SK-N-SH treated with all-trans-retinoic acid at 6 μM for 48 hours (cell line): ENCODE data around the gene TUBGCP3.

ENCODE experiments used
- ATAC-seq: fragments of 200-7000 bp; cut with Tn5 transposase; 3 replicates; pipeline ENCODE4 v1.9.1; 2020; ENCODE audit warnings: mild to moderate bottlenecking, moderate library complexity
- ARNTL ChIP-seq: fragments of 450-650 bp; formaldehyde crosslinking; IDR thresholded peaks from 2 replicates; pipeline ENCODE4 v1.5.0; 2020; ENCODE audit warnings: low read depth, mild to moderate bottlenecking, moderate library complexity, borderline replicate concordance
- BACH2 ChIP-seq: fragments of 250-450 bp; sonication (Bioruptor Pico); IDR thresholded peaks from 2 replicates; pipeline ENCODE4 v1.9.0; 2021; ENCODE audit warnings: mild to moderate bottlenecking, borderline replicate concordance
- CREB5 ChIP-seq: fragments of 250-450 bp; sonication (Bioruptor Pico); IDR thresholded peaks from 2 replicates; pipeline ENCODE4 v1.5.1; 2020; ENCODE audit warnings: low read depth, mild to moderate bottlenecking, moderate library complexity
- CSDC2 ChIP-seq: fragments of 250-450 bp; sonication (Bioruptor Pico); IDR thresholded peaks from 2 replicates; pipeline ENCODE4 v1.5.0; 2020; ENCODE audit warnings: mild to moderate bottlenecking, moderate library complexity
- CSRNP3 ChIP-seq: fragments of 250-450 bp; sonication (Bioruptor Pico); IDR thresholded peaks from 2 replicates; pipeline ENCODE4 v1.5.1; 2021; ENCODE audit warnings: mild to moderate bottlenecking, moderate library complexity
- ESRRG ChIP-seq: fragments of 250-450 bp; sonication (Bioruptor Pico); IDR thresholded peaks from 2 replicates; pipeline ENCODE4 v1.6.1; 2021; ENCODE audit warnings: mild to moderate bottlenecking
- GLIS3 ChIP-seq: fragments of 250-450 bp; sonication (Bioruptor Pico); IDR thresholded peaks from 2 replicates; pipeline ENCODE4 v1.5.0; 2020; ENCODE audit warnings: mild to moderate bottlenecking, moderate library complexity
- ISL1 ChIP-seq: fragments of 250-450 bp; sonication (Bioruptor Pico); IDR thresholded peaks from 2 replicates; pipeline ENCODE4 v2.1.2; 2022; ENCODE audit warnings: mild to moderate bottlenecking, moderate library complexity
- OSR1 ChIP-seq: fragments of 250-450 bp; sonication (Bioruptor Pico); IDR thresholded peaks from 2 replicates; pipeline ENCODE4 v1.8.0; 2022; ENCODE audit warnings: moderate library complexity, mild to moderate bottlenecking, inconsistent platforms
- PATZ1 ChIP-seq: fragments of 250-450 bp; sonication (Bioruptor Pico); IDR thresholded peaks from 2 replicates; pipeline ENCODE4 v1.8.0; 2020; ENCODE audit warnings: mild to moderate bottlenecking, moderate library complexity, borderline replicate concordance
- POU6F1 ChIP-seq: fragments of 250-450 bp; sonication (Bioruptor Pico); IDR thresholded peaks from 2 replicates; pipeline ENCODE4 v1.8.0; 2021; ENCODE audit warnings: low read depth, mild to moderate bottlenecking, moderate library complexity, borderline replicate concordance
- PPARA ChIP-seq: fragments of 250-450 bp; sonication (Bioruptor Pico); IDR thresholded peaks from 2 replicates; pipeline ENCODE4 v1.5.0; 2020; ENCODE audit warnings: mild to moderate bottlenecking, borderline replicate concordance
- RARB ChIP-seq: fragments of 250-450 bp; sonication (Bioruptor Pico); IDR thresholded peaks from 2 replicates; pipeline ENCODE4 v1.8.0; 2021; ENCODE audit warnings: mild to moderate bottlenecking, moderate library complexity
- SNAI2 ChIP-seq: fragments of 250-450 bp; sonication (Bioruptor Pico); IDR thresholded peaks from 2 replicates; pipeline ENCODE4 v1.5.0; 2020; ENCODE audit warnings: mild to moderate bottlenecking, moderate library complexity
- TOX ChIP-seq: fragments of 250-450 bp; sonication (Bioruptor Pico); IDR thresholded peaks from 2 replicates; pipeline ENCODE4 v1.8.0; 2021; ENCODE audit warnings: mild to moderate bottlenecking, moderate library complexity, borderline replicate concordance
- TSHZ2 ChIP-seq: fragments of 250-450 bp; sonication (Bioruptor Pico); IDR thresholded peaks from 2 replicates; pipeline ENCODE4 v1.5.0; 2020; ENCODE audit warnings: mild to moderate bottlenecking, moderate library complexity
- ZC3H10 ChIP-seq: fragments of 250-450 bp; sonication (Bioruptor Pico); IDR thresholded peaks from 2 replicates; pipeline ENCODE4 v1.5.1; 2021; ENCODE audit warnings: mild to moderate bottlenecking, moderate library complexity
- ZFP3 ChIP-seq: fragments of 250-450 bp; sonication (Bioruptor Pico); IDR thresholded peaks from 2 replicates; pipeline ENCODE4 v1.5.0; 2020; ENCODE audit warnings: mild to moderate bottlenecking, moderate library complexity
- ZFP30 ChIP-seq: fragments of 450-650 bp; formaldehyde crosslinking; IDR thresholded peaks from 2 replicates; pipeline ENCODE4 v1.5.0; 2022; ENCODE audit warnings: mild to moderate bottlenecking, moderate library complexity
- ZNF565 ChIP-seq: fragments of 450-650 bp; formaldehyde crosslinking; conservative IDR thresholded peaks from 2 replicates; pipeline ENCODE4 v1.5.0; 2020; ENCODE audit warnings: low read depth, mild to moderate bottlenecking, moderate library complexity
- ZNF70 ChIP-seq: fragments of 450-650 bp; formaldehyde crosslinking; IDR thresholded peaks from 2 replicates; pipeline ENCODE4 v1.5.0; 2020; ENCODE audit warnings: mild to moderate bottlenecking, moderate library complexity
- ZNF8 ChIP-seq: fragments of 450-650 bp; formaldehyde crosslinking; IDR thresholded peaks from 2 replicates; pipeline ENCODE4 v1.5.0; 2020; ENCODE audit warnings: mild to moderate bottlenecking, moderate library complexity

The TUBGCP3 gene

GRCh38 chr13:112473818-112474217, 114.1 kb downstream of the TUBGCP3 start:
- TF ChIP-seq ISL1 (CRISPR knock-in tag) (no peak), GLIS3 (CRISPR knock-in tag) (no peak), ZC3H10 (CRISPR knock-in tag) (no peak), RARB (CRISPR knock-in tag) (no peak), PPARA (no peak), CSDC2 (no peak), ZNF565 (no peak), BACH2 (CRISPR knock-in tag) (no peak), ZFP3 (CRISPR knock-in tag) (no peak), CREB5 (CRISPR knock-in tag) (no peak), ESRRG (CRISPR knock-in tag) (no peak), PATZ1 (CRISPR knock-in tag) (no peak), POU6F1 (CRISPR knock-in tag) (no peak), ARNTL (no peak), ZNF8 (CRISPR knock-in tag) (no peak), SNAI2 (no peak)
- TF ChIP-seq, all 23 proteins: peak for 0
- no peak for ATAC-seq

GRCh38 chr13:112469071-112469745, 118.7 kb downstream of the TUBGCP3 start:
- TF ChIP-seq TSHZ2 (CRISPR knock-in tag) = no peak
- no peak for TF ChIP-seq RARB (CRISPR knock-in tag)
- TF ChIP-seq ZNF565 = no peak
- TF ChIP-seq CREB5 (CRISPR knock-in tag) = no peak
- TF ChIP-seq PPARA = no peak
- no peak for TF ChIP-seq GLIS3 (CRISPR knock-in tag)
- no peak for TF ChIP-seq OSR1 (CRISPR knock-in tag)
- no peak for TF ChIP-seq PATZ1 (CRISPR knock-in tag)
- ATAC-seq = no peak

GRCh38 chr13:112468069-112468468, 119.9 kb downstream of the TUBGCP3 start:
- no peak for ATAC-seq
- TF ChIP-seq ISL1 (CRISPR knock-in tag) = no peak
- no peak for TF ChIP-seq ZNF565
- no peak for TF ChIP-seq PATZ1 (CRISPR knock-in tag)
- no peak for TF ChIP-seq ARNTL
- no peak for TF ChIP-seq ZNF70
- no peak for TF ChIP-seq TOX (CRISPR knock-in tag)
- no peak for TF ChIP-seq ZC3H10 (CRISPR knock-in tag)
- TF ChIP-seq SNAI2 = no peak
- TF ChIP-seq ZFP30 = no peak
- no peak for TF ChIP-seq CSRNP3 (CRISPR knock-in tag)
- TF ChIP-seq PPARA = no peak
- no peak for TF ChIP-seq ZNF8 (CRISPR knock-in tag)
- no peak for TF ChIP-seq BACH2 (CRISPR knock-in tag)
- no peak for TF ChIP-seq OSR1 (CRISPR knock-in tag)
- TF ChIP-seq CSDC2 = no peak
- no peak for TF ChIP-seq ESRRG (CRISPR knock-in tag)
